Heart left ventricle (tissue), 13 donors: Measurements from ENCODE around the gene TMEM178B.

Experiments used
- POLR2A ChIP-seq, 2 donors: fragments of 450-650 bp; IDR thresholded peaks; one replicate each; pipeline ENCODE4 v1.6.1; 2017; ENCODE audit warnings: antibody characterized with exemption in 2 of 2, mild to moderate bottlenecking in 2 of 2, moderate library complexity in 2 of 2
- TF ChIP-seq, protein P1 (sequence below), 12 donors: fragments of 200-600 bp; sonication (generic) in 4 of 12; IDR thresholded peaks; one replicate each; pipeline versions ENCODE4 v1.5.0 to v1.8.0; 2018 to 2022; ENCODE audit warnings: antibody characterized with exemption in 12 of 12, mild to moderate bottlenecking in 5 of 12
- donor health status: ischemic (EF 13 %, LVEDD 7.1; RV severe dilation, severe dysfunction).
- donor health status: DM: no; HTN: yes; CAD: no.
- donor health status: DM: no; HTN: no; CAD: no.
- donor health status: ischemic (EF 25% LVEDD 6.9; RV normal size, moderate dysfunction).
- donor health status: ischemic (EF 25% LVEDD 5.7; RV mildly dilated, moderate dysfunction).
- donor health status: ischemic (EF 35%, LVEDD 5.7; RV mildly dilated, moderate dysfunction).
- donor health status: nonischemic (EF 11% LVEDD 7.7; RV severe dilation, severe dysfunction).
- donor health status: DM: yes; HTN: yes; CAD: no.
- donor health status: PGD.
- donor health status: ischemic (EF 29% LVEDD 5.4; RV normal size, mild dysfunction).
- donor health status: nonischemic (EF 23%, LVEDD 6.1; RV moderate dilation, normal function).

DNA sequence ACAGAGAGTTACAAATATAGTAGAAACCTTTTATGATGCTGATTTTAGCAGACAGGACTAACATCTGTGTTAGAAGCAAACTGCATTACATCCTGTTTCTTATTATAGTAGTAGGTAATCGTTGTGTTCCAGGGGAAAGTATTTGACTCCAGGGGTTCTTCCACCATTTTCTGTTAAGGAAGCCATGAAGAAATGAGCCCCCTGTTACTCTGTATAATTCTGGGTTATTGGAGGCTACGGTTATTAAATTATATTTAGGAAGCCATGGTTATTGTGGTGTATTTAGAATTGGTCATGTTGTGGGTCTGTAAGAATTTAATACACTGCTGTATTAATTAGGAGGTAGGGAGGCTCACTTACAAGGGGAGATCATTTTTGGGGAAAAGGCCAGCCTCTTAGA is 301.6 kb downstream of the TMEM178B start:
- TF ChIP-seq POLR2A (IDR thresholded peaks at IDR 0.05), result no peak
- TF ChIP-seq, protein P1, sequence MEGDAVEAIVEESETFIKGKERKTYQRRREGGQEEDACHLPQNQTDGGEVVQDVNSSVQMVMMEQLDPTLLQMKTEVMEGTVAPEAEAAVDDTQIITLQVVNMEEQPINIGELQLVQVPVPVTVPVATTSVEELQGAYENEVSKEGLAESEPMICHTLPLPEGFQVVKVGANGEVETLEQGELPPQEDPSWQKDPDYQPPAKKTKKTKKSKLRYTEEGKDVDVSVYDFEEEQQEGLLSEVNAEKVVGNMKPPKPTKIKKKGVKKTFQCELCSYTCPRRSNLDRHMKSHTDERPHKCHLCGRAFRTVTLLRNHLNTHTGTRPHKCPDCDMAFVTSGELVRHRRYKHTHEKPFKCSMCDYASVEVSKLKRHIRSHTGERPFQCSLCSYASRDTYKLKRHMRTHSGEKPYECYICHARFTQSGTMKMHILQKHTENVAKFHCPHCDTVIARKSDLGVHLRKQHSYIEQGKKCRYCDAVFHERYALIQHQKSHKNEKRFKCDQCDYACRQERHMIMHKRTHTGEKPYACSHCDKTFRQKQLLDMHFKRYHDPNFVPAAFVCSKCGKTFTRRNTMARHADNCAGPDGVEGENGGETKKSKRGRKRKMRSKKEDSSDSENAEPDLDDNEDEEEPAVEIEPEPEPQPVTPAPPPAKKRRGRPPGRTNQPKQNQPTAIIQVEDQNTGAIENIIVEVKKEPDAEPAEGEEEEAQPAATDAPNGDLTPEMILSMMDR (IDR thresholded peaks at IDR 0.05), result no peak
